GM12878 (cell line): ENCODE data around the gene RAB3C. TPM values are rescaled to one million over a fixed set of nuclear protein-coding genes. Genes with fewer than 3 reads are reported as not detected.

Experiments
- HDAC6 ChIP-seq: fragments of 200-600 bp; sonication (generic); IDR thresholded peaks from one replicate; pipeline ENCODE4 v1.8.0; 2017; ENCODE audit warnings: antibody characterized with exemption; ENCODE audit not compliant: unreplicated experiment
- KAT2A ChIP-seq: conservative IDR thresholded peaks from 2 replicates; pipeline ENCODE4 v1.6.1; 2011; ENCODE audit warnings: low read depth, low read length; ENCODE audit not compliant: control insufficient read depth
- NR2C1 ChIP-seq: fragments of 450-650 bp; IDR thresholded peaks from 2 replicates; pipeline ENCODE4 v1.6.1; 2017; ENCODE audit warnings: antibody characterized with exemption, mild to moderate bottlenecking, moderate library complexity
- RB1 ChIP-seq: fragments of 450-650 bp; formaldehyde crosslinking; IDR thresholded peaks from 2 replicates; pipeline ENCODE4 v1.6.1; 2017; ENCODE audit warnings: mild to moderate bottlenecking, borderline replicate concordance
- RUNX3 ChIP-seq: IDR thresholded peaks from 2 replicates; pipeline ENCODE4 v1.6.1; 2012; ENCODE audit warnings: low read length, inconsistent platforms
- SMAD5 ChIP-seq: IDR thresholded peaks from 2 replicates; pipeline ENCODE4 v1.6.1; 2016; ENCODE audit warnings: antibody characterized with exemption, low read depth
- SREBF1 ChIP-seq: IDR thresholded peaks from 2 replicates; pipeline ENCODE4 v1.6.1; 2012; ENCODE audit warnings: mild to moderate bottlenecking, low read length
- STAT3 ChIP-seq: IDR thresholded peaks from 2 replicates; pipeline ENCODE4 v1.6.1; 2011; ENCODE audit warnings: low read depth, low read length, improper control_type of control experiment
- ZNF384 ChIP-seq: IDR thresholded peaks from 2 replicates; pipeline ENCODE4 v1.6.1; 2012; ENCODE audit warnings: low read depth, mild to moderate bottlenecking, low read length, improper control_type of control experiment, borderline replicate concordance
- ZNF592 ChIP-seq: fragments of 450-650 bp; IDR thresholded peaks from 2 replicates; pipeline ENCODE4 v1.6.1; 2017; ENCODE audit warnings: mild to moderate bottlenecking, moderate library complexity
- polyA plus RNA-seq, 11 experiments: library from polyadenylated mRNA; depleted of rRNA in 4 of 11; unstranded in 6 of 11; stranded (reverse) in 5 of 11; fragments of >200 nt; fragmentation: Nextera tagmentation in 4 of 11; fragmentation: Illumina TruSeq in 1 of 11; extraction: Ambion mirVana in 4 of 11; extraction: Trizol in 1 of 11; gene quantifications; 1 replicate in 1 of 11; 2 replicates in 10 of 11; pipeline versions ENCODE4 v1.2.1 to v1.2.3, GENCODE V29; 2011 to 2016; ENCODE audit warnings: inconsistent platforms in 2 of 11, missing spikeins in 2 of 11, low read depth in 1 of 11
- total RNA-seq, 4 experiments: library from RNA; depleted of rRNA in 3 of 4; stranded (reverse); fragments of >200 nt in 3 of 4; fragmentation: Illumina TruSeq in 1 of 4; extraction: Trizol in 1 of 4; gene quantifications; 2 replicates each; pipeline versions ENCODE4 v1.2.1 to v1.2.3, GENCODE V29; 2013 to 2021
- TF ChIP-seq, protein P1 (sequence below): IDR thresholded peaks from 2 replicates; pipeline ENCODE4 v1.6.1; 2012; ENCODE audit warnings: low read length, inconsistent platforms

Gene RAB3C
- total and polyA plus RNA-seq, 10 of the 15 experiments (the other 5 are each of a cell fraction or from before 2014, with no cell fraction given) = not detected

GRCh38 chr5:58893551-58893950 is 310.7 kb downstream of the RAB3C start (continued):
- TF ChIP-seq RUNX3 (no peak), SMAD5 (no peak), SREBF1 (no peak), STAT3 (no peak), ZNF592 (no peak), HDAC6 (no peak), RB1 (no peak), NR2C1 (no peak), ZNF384 (no peak), KAT2A (no peak)
- TF ChIP-seq, protein P1, sequence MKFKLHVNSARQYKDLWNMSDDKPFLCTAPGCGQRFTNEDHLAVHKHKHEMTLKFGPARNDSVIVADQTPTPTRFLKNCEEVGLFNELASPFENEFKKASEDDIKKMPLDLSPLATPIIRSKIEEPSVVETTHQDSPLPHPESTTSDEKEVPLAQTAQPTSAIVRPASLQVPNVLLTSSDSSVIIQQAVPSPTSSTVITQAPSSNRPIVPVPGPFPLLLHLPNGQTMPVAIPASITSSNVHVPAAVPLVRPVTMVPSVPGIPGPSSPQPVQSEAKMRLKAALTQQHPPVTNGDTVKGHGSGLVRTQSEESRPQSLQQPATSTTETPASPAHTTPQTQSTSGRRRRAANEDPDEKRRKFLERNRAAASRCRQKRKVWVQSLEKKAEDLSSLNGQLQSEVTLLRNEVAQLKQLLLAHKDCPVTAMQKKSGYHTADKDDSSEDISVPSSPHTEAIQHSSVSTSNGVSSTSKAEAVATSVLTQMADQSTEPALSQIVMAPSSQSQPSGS = no peak
